ENCODE data around the gene RFLNA.
"Not testable (repeated sequence)": the region's sequence is repeated elsewhere in the genome, so short reads cannot be mapped to it uniquely, and the experiment has no call there.

RFLNA gene

DNA sequence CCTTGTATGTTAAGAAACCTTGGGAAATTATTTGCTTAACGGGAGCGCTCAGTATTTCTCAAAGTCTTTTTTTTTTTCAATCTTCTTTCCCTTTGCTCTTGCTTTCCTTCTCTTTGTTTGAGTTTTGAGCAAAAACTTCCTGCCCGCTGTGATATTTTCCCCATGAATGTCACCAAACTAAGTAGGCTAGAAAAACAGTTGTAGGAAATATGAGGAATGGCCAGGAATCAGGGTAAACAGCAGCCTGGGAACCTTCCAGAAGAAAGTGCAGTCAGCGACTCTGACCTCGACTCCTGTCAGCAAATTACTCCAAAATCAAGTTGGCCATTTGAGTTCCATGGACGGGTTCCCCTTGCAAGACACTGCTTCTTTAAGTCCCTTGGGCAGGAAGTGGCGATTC is 11.6 kb upstream of the RFLNA start:
- no peak for DNase-seq

DNA sequence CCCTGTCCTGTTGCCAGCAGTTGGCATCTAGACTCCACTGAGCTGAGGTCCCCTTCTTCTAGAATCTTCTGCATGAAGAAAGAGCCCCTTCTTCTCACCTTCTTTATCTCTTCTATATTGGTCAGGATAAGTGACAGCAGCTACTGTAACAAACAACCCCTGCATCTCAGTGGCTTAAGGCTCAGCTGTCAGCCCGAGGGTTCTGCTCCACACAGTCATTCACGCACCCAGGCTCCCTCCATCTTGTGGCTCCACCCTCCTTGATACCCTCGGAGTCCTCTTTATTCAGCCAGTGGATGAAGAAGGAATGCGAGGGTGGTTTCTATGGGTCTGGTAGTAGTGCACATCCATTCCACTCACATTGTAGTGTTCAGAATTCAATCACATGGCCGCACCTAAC is 10.5 kb upstream of the RFLNA start:
- no peak for DNase-seq

DNA sequence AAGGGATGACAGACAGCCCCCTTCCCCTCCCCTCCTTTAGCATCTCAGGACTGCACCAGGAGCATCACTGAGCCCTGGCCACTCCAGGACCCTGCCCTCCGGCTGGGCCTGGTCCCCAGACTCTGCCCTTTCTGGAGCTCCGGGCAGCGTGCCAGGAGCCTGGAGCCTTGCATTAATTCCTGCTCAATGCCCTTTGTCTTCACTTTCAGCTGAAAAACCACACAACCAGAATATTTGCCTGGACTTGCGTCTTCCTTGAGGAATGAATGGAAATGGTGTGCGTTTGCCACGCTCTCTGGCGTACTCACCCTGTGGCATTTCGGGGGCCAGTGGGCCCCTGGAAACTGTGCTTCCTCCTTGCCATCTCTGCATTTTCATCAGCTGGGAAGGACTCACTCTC is 8.5 kb upstream of the RFLNA start:
- no peak for DNase-seq

DNA sequence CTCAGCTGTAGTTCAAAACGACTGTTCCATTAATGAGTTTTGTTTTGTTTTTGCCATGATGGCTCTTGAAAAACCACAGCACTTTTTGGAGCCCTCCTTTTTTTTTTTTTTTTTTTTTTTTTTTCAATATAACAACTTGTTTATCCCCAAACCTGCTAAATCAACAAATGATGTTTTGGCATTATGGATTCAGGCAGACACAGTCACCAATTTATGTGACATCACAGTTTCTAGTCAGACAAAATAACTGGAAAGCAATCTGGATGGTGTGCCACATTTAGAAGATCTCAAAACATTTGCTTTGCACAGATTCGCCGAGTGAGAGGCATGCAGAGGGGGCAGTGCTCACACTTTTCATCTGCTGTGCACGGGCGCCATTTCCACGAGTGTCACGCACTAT is 7.9 kb upstream of the RFLNA start:
- no peak for DNase-seq

DNA sequence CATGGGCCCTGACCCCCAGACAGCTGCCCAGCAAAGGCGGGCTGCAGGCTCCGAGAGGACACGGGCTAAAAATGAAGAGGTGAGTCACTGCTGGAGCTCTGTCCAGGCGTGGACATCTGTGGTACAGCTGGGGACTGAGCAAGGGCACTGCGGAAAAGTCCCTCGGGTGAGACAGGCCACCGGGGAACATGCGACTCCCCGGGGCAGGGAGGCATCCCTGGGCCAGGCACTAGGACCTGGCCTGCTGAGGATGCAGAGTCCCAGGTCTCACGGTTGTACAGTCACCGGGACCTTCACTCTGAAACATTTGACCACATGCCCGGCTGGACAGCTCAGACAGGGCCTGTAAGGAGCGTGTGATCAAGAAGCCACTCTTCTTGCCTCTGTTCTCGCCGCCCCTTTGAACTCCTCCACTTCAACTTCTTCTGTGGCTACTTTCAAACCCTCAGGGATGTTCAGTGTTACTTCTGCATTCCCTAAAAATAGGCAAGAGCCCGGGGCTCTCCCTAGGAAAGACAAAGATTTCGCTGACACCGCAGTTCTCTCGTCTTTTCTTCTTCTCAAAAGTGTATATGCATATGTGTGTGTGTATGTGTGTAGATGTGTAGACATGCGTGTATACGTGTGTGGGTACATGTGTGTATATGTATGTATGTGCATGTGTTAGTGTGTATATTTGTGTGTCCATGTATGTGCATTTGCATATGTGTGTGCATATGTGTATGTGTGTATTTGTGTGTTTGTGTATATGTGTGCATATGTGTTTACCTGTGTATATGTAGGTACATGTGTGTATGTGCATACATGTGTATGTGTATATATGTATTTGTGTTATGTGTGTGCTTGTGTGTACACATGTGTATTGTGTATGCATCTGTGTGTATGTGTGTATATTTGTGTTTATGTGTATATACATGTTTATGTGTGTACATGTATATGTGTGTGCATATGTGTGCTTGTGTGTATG is 5.0 kb upstream of the RFLNA start:
- no peak for DNase-seq

DNA sequence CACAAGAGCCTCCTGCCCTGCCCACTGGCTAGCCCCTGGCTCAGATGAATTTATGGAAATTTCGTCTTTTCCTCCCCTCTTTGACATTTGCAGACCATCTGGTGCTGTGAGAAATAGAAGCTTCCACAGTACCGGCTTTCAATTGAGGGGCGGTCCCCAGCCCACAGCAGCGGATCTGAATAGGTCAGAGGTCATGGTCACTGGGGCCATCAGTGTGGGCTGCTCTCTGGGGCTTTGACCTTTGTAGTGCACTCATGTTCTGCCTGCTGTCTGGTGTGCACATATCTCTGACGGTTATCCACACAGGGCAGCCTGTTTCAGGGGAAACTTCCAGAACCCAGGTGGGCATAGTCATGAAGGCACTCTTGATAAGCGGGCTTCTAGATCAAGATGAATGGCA is 2.5 kb upstream of the RFLNA start:
- no peak for DNase-seq

DNA sequence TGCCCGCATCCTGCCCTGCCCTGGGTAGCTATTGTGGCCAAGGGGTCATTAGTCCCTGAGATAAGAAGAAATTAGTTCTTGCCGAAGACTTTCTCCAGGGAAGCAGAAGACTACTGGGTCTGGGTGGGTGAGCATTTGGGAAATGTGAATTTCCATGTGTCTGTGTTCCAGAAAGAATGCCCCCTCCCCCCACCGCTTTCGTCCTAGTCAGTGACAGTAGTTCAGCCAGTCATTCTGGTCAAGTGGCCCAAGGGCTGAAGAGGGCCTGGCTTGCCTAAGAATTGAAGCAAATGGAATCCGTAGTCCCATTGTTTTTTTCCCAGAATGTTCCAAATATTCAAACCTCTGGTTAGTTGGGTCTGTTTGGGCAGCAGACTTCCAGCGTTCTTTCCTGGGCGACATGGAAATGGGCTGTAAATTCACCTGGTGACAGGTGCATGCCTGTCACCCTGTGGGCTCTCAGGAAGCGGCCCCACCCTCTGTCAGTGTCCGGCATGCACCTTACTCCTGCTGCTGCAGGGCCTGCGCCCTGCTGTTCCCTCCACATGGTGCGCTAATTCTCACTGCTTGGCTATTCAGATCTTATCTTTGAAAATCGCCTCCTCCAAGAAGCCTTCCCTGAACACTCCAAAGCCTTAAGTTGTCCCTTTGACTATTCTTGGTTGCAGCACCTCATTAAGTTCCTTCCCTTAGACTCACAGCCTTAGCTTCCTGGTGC is 1.4 kb upstream of the RFLNA start:
- no peak for DNase-seq

DNA sequence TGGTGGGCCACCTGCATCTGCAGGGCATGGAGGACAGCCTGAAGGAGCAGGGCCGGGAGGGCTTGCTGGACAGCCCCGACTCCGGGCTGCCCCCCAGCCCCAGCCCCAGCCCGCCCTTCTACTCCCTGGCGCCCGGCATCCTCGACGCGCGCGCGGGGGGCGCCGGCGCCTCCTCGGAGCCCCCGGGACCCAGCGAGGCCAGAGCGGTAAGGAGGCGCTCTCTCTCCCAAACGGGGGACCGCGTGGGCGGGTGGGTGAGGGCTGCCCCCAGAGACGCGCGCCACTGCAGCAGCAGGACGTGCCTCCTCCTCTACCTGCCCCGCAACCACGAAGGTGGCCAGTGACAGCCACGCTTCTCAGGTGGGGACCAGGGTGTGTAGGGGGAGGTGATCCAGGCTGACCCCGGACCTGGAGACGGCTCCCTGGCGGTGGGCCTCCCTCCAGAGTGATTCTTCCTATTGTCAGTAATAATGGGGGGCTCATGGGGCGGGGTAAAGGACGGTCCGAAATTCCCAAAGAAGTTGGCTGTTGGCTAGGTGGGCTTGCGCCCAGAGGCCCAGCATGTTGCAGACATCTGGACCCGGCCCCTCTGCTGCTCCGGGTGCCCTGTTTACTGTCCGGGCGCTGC is 652 bp downstream of the RFLNA start:
- DNase-seq = no peak

DNA sequence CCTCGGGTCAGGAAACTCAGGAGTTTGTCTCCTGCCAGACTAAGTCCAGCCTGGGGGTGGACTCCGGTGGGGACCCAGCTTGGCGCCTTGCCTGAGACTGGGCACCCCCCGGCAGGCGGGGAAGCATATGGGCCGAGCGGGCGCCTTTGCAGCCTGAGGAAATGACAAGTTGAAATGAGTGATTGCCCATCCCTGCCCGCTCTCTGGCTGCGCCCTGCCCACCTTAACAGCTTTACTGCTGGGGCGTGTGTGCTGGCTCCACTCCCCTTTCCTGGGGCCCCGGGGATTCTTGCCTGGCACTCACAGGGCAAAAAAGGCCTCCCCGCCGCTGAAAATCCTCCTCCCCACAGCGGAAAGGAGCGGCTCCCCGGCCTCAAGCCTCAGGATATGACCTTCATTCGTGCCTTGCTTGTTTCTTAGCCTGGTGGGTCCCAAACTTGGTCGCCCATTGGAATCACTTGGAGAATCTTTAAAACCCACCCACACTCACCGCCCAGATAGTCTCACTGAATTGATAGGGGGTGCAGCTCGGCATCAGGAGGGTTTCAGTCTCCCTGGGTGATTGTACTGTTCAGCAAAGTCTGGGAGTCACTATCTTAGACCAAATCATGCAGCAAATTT is 1.5 kb downstream of the RFLNA start:
- DNase-seq = no peak

DNA sequence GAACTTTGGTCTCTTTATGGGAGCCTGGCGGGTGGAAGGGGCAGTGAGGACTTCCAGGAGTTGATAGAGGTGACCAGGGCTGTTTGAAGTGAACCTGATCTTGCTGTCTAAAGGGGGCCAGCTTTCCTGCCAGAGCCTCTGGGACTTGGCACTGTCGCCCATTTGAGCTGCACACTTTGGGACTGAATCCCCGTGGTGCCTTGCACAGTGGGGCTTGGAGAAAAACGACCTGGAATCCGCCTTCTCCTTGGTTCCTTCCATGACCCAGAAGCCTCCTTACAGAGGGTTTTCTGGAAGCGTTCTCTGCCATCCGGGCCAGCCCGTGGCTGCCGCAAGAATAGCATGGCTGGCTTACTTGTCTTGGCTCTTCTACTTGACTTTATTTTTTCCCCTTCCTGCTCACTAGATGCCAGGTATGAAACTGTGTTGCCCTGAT is 2.0 kb downstream of the RFLNA start:
- DNase-seq = no peak

DNA sequence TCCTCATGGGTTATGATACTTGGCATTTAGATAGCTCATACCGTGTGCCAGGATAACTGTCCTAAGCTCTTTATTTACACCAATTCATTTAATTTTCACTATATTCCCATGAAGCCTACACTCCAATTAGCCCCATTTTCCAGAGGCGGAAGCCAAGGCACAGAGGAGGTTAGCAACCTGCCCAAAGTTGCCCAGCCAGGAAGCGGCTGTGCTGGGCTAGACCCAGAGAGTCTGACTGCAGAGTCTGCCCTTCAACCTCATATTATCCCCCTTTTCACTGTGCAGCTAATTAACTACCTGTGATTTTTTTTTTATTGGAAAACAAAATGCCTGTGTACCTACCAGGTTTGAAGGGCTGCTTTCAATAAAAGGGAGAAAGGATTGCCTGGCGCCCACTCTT is 2.5 kb downstream of the RFLNA start:
- no peak for DNase-seq

DNA sequence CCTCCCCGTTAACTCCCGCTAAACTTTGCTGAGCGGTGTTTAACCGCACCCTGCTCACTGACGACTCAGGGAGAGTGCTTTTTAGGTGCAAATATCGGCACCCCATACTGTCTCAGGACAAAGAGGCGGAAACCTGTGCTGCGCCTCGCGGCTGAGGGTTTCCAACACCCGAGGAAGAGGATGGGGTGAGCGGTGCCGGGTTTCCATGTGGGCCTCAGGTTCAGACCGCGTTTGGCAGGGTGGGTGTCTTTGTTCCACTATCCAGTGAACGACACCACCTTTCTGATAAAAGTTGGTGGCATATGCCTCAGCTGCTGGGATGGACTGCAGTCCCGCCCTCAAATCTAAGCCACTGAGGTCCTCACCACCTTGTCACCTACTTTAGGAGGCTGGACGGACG is 3.0 kb downstream of the RFLNA start:
- DNase-seq = no peak

DNA sequence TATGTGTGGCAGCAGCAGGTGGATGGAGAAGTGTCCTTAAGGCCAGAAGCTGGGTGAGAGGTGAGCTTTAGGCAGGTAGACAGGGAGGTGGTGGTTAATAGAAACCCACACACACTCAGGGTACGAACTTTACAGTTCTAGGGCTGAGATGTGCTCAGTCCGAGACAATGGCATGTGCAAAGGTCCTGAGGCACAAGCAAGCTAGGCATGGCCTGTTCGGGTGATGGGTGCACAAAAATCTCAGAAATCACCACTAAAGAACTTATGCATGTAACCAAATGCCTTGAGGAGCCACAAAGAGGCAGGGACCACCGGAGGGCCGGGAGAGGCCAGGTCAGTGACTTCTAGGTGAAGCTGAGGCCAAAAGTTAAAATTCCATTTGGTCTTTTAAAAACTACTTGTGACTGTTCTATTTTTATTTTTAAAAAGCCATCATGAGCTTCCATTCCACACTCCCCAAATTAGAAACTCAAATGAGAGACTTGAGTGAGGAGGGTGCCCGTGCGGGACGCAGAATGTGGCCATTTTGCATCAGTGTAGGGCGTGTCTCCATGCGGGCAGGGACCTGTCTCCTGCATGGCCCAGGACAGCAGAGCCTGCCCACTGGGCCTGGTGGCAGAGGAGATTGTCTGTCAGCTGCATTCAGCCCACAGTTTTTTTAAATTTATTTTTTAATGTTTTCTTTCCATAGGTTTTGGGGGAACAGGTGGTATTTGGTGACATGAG is 4.0 kb downstream of the RFLNA start:
- no peak for DNase-seq

DNA sequence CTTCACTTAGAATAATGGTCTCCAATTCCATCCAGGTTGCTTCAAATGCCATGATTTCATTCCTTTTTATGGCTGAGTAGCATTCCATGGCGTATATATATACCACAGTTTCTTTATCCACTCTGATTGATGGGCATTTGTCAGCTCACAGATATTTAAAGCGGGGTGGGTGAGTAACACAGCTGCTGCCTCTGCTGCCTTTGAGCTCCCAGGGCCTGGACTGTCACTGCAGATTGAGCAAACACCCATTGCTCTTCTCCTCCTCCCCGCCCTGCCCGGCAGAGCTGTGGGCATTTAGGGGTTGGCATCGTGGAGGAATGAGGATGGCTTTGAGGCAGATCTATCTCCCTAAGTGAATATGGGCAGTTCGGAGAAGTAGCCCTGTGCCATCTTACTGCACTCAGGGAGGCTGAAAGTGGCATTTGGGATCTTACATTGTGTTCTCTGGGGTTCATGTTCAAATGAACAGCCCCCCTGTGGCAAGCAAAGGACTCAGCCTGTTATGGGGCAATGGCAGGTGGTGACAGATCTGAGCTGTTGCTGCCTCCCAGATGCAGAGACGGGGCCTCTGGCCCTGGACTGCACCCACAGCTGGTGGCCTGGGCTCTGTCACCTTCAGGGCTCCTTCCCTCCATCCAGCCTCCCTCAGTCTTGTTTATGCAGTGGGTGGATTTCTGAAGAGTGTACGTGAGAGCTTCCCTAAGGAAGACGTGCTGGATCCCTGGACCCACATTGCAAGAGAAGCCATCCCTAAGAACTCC is 4.9 kb downstream of the RFLNA start:
- no peak for DNase-seq

DNA sequence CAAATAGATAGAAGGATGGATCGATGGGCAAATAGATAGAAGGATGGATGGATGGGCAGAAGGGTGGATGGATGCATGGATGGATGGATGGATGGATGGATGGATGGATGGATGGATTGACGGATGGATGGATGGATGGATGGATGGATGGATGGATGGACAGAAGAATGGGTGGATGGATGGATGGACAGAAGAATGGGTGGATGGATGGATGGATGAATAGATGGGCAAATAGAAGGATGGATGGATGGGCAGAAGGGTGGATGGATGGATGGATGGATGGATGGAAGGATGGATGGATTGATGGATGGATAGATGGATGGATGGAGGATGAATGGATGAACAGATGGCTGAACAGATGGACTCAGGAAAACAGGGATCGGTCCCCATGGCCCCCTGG is 5.8 kb downstream of the RFLNA start:
- not testable (repeated sequence) for DNase-seq

DNA sequence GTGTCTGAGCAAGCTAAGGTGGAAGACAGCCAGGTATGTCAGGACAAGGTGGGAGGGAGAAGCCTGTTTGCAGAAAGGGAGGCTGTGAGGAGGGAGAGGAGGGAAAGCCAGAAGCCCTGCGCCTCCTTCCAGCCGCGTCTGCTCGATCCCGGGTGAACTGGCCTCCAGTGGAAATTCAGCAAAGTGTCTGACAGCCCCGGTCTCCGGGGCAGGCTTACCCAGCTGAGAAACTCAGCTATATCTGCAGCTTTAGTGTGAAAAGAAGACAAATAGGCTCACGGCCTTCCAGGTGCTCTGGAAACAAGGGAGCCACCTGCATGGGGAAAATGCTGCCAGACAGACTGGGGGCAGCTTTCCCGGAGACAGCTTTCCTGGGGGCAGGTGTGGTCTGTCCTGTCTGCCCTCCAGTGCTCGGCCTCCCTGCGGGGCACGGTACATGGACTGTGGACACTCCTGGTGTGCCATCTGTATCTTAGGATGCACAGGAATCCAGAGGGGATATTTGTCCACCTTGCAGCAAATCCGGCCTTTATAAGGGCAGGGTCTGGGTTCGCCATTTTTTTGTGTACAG is 6.3 kb downstream of the RFLNA start:
- DNase-seq = no peak

DNA sequence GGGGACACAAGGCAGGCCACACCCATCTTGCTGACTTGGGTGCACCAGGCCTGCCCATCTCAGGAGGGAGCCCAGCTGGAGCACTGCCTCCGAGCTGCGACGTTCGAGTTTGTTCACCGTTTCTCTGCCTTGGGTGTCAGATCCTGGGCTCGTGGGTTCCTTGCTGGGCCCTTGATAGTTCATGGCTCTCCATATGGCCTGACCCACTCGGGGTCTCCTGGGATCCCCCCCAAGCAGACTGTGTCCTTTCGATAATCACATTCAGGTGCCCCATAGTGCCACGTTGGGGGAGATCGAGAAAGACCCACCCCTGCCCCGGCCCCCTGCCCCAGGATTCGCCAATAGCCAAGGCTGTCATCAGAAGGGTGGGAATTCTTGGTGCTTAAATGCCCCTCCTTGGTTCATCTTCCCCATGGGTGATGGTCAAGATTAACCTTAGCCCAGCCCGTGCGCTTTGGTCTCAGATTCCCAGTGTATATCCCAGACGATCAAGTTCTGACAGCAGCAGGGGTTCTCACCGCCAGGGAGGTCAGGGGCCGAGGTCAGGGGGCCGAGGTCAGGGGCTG is 7.4 kb downstream of the RFLNA start:
- DNase-seq = no peak

DNA sequence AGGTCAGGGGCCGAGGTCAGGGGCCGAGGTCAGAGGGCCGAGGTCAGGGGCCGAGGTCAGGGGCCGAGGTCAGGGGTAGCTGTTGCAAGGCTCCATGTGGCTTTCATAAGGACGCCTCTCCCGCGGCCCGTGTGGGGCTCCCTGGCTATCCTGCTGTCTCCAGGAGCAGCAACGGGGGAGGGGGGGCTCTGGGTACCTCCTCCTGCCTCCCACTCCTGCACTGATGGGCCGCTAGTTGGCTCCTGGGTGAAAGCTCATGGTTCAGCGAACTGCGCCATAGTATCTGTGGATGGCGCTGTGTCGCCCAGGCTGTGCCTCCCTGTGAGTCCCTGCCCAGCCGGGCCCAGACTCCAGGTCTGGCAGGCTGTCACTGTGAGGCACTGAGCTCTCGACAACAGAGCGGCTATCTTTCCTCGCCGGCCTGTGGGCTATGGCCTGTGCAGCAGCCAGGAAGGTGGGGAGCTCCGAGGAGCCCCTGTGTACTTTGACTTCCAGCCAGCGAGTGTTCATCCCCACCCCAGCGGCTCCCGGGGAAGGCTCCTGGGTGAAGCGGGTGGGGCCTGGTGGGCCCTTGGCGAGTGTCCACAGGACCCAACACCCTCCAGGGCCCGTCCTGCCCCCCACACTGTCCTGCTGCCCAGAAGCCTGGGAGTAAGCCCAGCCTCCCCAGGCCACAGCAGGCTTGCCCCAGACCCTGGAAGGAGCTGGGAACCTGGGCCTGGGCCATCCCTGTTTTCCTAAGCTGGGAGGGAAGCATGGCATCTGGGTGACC is 8.1 kb downstream of the RFLNA start:
- DNase-seq = no peak

DNA sequence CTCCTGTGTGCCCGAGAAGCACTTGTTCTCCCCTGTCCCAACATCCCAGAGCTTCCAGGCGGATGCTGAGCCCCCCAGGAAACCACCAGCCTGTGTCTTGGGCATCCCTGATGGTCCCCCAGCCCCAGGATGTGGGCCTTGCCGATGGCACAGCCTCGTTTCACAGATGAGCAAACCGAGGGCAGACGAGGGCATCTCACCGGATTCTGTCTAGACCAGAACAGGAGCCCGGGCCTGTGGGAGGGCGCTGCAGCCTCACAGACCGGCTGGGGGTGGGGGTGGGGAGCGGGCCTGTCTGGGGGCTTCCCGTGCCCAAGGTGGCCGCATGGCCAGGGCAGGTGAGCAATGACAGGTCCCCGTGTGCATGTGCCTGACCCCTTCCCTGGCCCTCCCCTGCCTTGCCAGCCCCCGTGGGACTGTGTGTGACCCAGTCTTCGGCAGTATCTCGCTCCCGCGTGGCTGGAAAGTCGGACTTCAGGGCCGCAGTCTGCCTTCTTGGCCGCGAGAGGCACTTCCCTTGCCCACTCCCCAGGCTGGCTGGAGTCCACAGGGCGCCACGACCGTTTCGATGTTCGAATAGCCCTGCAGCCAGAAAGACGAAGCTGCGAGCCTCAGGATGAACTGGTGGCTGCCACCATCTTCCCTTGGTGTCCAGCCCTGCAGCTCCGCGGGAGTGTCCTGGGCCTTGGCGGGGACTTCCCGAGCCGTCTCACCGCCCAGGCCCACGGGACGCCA is 8.9 kb downstream of the RFLNA start:
- DNase-seq = no peak

All from stimulated activated CD8-positive, alpha-beta memory T cell treated with anti-CD3 and anti-CD28 coated beads, Interleukin-4, amount 100 ng/mL, for 48 hours (primary cell).